ENCODE results near the gene WWOX.

Gene WWOX

DNA sequence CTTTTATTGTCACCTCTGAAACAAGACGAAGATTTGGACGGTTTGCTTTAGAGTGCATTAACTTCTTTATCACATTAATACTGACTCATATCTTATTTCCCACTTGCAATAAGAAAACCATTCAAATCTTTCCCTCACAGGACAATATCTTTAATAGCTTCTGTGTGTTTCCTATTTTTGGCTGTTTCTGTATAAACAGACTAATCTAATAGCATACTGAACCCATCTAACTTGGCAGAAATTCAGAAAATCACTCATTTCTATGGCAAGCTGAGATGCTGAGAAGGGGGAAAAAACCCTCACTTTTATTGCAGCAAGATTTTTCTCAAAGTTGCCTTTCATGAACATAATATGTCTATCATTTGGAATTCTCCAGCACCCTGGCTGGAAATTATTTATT lies 524.9 kb downstream of the WWOX start:
- Histone ChIP-seq H3K4me1 (ENCODE audit: control insufficient read depth, insufficient read depth, low read length, poor library complexity, severe bottlenecking) (no peaks in the 10 kb centered on the region), H3K4me3 (ENCODE audit: insufficient read depth, low read depth, low read length, poor library complexity, severe bottlenecking) (no peak overlapping the region), H3K36me3 (ENCODE audit: control insufficient read depth, insufficient read depth, low read length) (no peaks in the 10 kb centered on the region), H3K27ac (ENCODE audit: insufficient read depth, low read length, poor library complexity, severe bottlenecking) (no peak overlapping the region), H3K27me3 (replicated peaks; ENCODE audit: control insufficient read depth, insufficient read depth, low read length, poor library complexity, severe bottlenecking) (no peaks in the 10 kb centered on the region), H3K9me3 (ENCODE audit: control insufficient read depth, low read length) (peaks cover 4% of the 10 kb centered on the region)
- no peak for DNase-seq

DNA sequence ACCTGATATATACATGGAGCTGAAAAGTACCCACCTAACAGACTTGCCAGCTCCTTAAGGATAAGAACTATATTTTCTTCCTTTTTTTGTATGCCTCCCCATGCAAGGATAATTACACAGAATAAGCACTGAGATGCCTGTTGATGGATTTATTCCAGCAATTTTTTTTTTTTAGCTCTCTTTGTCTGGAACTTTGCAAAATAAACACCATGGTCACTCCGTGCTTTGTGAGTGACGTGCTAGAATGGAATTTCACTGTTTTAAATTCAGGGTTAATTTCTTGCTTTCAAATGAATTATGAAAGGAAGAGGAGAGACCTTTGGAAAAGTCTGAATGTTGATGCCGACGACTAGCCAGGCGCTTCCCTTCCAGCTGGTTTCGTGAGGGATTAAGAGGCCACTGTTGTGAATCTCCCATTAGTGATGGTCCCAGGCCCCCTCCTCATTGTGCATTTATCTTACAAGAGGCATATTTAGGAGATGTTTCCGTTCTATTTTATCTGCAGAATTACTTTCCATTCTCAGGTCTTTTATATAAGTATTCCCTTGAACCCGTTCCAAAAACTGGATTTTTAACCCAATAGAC lies 529.1 kb downstream of the WWOX start:
- no peak for DNase-seq
- Histone ChIP-seq H3K4me3 (ENCODE audit: insufficient read depth, low read depth, low read length, poor library complexity, severe bottlenecking) (no peak overlapping the region), H3K4me1 (ENCODE audit: control insufficient read depth, insufficient read depth, low read length, poor library complexity, severe bottlenecking) (no peaks in the 10 kb centered on the region), H3K36me3 (ENCODE audit: control insufficient read depth, insufficient read depth, low read length) (no peaks in the 10 kb centered on the region), H3K27me3 (replicated peaks; ENCODE audit: control insufficient read depth, insufficient read depth, low read length, poor library complexity, severe bottlenecking) (no peaks in the 10 kb centered on the region), H3K9me3 (ENCODE audit: control insufficient read depth, low read length) (peaks cover 4% of the 10 kb centered on the region), H3K27ac (ENCODE audit: insufficient read depth, low read length, poor library complexity, severe bottlenecking) (no peak overlapping the region)

DNA sequence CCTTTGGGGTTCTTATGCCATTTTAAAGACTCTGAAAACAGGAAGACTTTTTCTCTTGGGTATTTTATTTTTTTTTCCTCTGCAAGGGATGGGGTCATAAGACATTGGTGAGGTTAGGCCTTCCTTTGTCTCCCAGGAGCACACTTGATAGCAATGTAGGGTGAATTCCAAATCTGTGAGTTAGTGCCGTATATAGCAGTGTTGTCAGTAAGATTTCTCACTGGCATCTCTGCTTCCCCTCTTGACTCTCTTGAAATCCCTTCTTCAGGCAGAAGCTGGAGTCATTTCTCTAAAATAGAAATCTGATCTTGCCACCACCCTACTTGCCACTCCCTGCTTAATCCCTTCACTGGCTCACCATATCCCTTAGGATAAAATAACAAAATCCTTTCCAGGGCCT lies 529.7 kb downstream of the WWOX start:
- no peak for DNase-seq
- Histone ChIP-seq H3K4me3 (ENCODE audit: insufficient read depth, low read depth, low read length, poor library complexity, severe bottlenecking) (no peak overlapping the region), H3K36me3 (ENCODE audit: control insufficient read depth, insufficient read depth, low read length) (no peaks in the 10 kb centered on the region), H3K27me3 (replicated peaks; ENCODE audit: control insufficient read depth, insufficient read depth, low read length, poor library complexity, severe bottlenecking) (no peaks in the 10 kb centered on the region), H3K4me1 (ENCODE audit: control insufficient read depth, insufficient read depth, low read length, poor library complexity, severe bottlenecking) (no peaks in the 10 kb centered on the region), H3K9me3 (ENCODE audit: control insufficient read depth, low read length) (peaks cover 4% of the 10 kb centered on the region), H3K27ac (ENCODE audit: insufficient read depth, low read length, poor library complexity, severe bottlenecking) (no peak overlapping the region)

DNA sequence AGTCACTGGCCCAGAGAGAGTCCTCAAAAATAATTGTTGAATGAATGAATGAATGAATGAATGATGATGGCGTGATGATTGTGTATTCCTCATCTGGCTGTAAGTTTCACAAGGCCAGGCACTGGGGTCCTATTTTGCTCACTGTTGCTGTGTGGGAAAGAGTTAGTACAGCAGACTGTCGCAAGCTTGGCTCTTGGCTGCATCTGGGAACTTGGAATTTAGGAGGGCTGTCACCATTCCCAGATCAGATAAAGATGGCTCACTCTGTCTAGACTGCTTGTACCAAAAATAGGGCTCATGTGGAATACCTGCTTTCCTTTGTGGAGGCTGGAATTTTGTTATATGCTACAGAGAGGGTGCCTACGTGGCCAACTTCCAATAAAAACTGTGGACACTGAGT lies 530.6 kb downstream of the WWOX start:
- peaks cover 4% of the 10 kb centered on the region for H3K9me3 ChIP-seq (ENCODE audit: control insufficient read depth, low read length)
- H3K27ac ChIP-seq (ENCODE audit: insufficient read depth, low read length, poor library complexity, severe bottlenecking): no peak overlapping the region
- no peak for DNase-seq
- no peak overlapping the region for H3K4me3 ChIP-seq (ENCODE audit: insufficient read depth, low read depth, low read length, poor library complexity, severe bottlenecking)
- no peaks in the 10 kb centered on the region for H3K4me1 ChIP-seq (ENCODE audit: control insufficient read depth, insufficient read depth, low read length, poor library complexity, severe bottlenecking)
- no peaks in the 10 kb centered on the region for H3K27me3 ChIP-seq (replicated peaks; ENCODE audit: control insufficient read depth, insufficient read depth, low read length, poor library complexity, severe bottlenecking)
- no peaks in the 10 kb centered on the region for H3K36me3 ChIP-seq (ENCODE audit: control insufficient read depth, insufficient read depth, low read length)

DNA sequence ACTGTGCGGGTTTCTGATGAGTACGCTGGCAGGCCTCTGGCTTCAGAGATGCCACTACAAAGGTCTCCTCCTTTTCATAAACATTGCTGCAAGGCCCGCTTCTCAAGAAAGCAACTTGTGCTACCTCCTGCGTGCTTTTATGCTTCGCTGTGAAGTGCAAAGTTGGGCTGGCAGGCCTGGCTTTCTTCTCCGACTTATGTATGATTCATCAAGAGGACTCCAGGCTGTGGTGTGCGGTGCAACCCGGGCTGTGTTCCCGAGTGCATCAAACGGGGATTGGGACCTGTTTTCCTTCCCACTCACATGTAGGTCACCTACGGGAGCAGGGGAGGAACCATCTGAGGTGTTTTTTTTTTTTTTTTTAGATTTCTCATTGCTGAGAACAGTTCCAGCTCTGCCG lies 534.1 kb downstream of the WWOX start:
- Histone ChIP-seq H3K36me3 (ENCODE audit: control insufficient read depth, insufficient read depth, low read length) (no peaks in the 10 kb centered on the region), H3K9me3 (ENCODE audit: control insufficient read depth, low read length) (peaks cover 4% of the 10 kb centered on the region), H3K27me3 (replicated peaks; ENCODE audit: control insufficient read depth, insufficient read depth, low read length, poor library complexity, severe bottlenecking) (no peaks in the 10 kb centered on the region), H3K4me1 (ENCODE audit: control insufficient read depth, insufficient read depth, low read length, poor library complexity, severe bottlenecking) (no peaks in the 10 kb centered on the region), H3K4me3 (ENCODE audit: insufficient read depth, low read depth, low read length, poor library complexity, severe bottlenecking) (no peak overlapping the region), H3K27ac (ENCODE audit: insufficient read depth, low read length, poor library complexity, severe bottlenecking) (no peak overlapping the region)
- no peak for DNase-seq

DNA sequence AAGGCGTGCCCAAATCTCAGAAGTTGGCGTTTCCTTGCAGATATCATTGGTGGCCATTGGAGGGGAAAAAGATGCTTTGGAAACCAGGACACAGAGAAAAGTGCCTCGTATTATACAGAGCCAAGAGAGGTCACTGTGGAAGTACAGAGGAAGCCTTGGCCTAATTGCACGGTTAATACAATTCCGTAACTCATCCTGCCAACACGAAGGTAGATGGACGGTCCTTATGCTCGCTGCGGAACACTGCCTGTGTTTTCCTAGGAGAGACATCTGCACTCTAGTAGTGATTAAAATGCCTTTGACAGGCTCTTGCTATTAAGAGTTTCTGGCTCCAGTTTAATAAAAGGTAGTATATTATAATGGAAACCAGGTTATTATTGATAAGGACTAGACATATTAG lies 536.4 kb downstream of the WWOX start:
- Histone ChIP-seq H3K27me3 (replicated peaks; ENCODE audit: control insufficient read depth, insufficient read depth, low read length, poor library complexity, severe bottlenecking) (no peaks in the 10 kb centered on the region), H3K4me1 (ENCODE audit: control insufficient read depth, insufficient read depth, low read length, poor library complexity, severe bottlenecking) (no peaks in the 10 kb centered on the region), H3K27ac (ENCODE audit: insufficient read depth, low read length, poor library complexity, severe bottlenecking) (no peak overlapping the region), H3K36me3 (ENCODE audit: control insufficient read depth, insufficient read depth, low read length) (no peaks in the 10 kb centered on the region), H3K9me3 (ENCODE audit: control insufficient read depth, low read length) (no peaks in the 10 kb centered on the region), H3K4me3 (ENCODE audit: insufficient read depth, low read depth, low read length, poor library complexity, severe bottlenecking) (no peak overlapping the region)
- no peak for DNase-seq

GRCh38 chr16:78638371-78638770 lies 538.9 kb downstream of the WWOX start:
- no peaks in the 10 kb centered on the region for H3K27me3 ChIP-seq (replicated peaks; ENCODE audit: control insufficient read depth, insufficient read depth, low read length, poor library complexity, severe bottlenecking)
- no peak overlapping the region for H3K27ac ChIP-seq (ENCODE audit: insufficient read depth, low read length, poor library complexity, severe bottlenecking)
- no peaks in the 10 kb centered on the region for H3K9me3 ChIP-seq (ENCODE audit: control insufficient read depth, low read length)
- H3K4me1 ChIP-seq (ENCODE audit: control insufficient read depth, insufficient read depth, low read length, poor library complexity, severe bottlenecking): no peaks in the 10 kb centered on the region
- H3K36me3 ChIP-seq (ENCODE audit: control insufficient read depth, insufficient read depth, low read length): no peaks in the 10 kb centered on the region
- DNase-seq: no peak
- H3K4me3 ChIP-seq (ENCODE audit: insufficient read depth, low read depth, low read length, poor library complexity, severe bottlenecking): no peak overlapping the region

DNA sequence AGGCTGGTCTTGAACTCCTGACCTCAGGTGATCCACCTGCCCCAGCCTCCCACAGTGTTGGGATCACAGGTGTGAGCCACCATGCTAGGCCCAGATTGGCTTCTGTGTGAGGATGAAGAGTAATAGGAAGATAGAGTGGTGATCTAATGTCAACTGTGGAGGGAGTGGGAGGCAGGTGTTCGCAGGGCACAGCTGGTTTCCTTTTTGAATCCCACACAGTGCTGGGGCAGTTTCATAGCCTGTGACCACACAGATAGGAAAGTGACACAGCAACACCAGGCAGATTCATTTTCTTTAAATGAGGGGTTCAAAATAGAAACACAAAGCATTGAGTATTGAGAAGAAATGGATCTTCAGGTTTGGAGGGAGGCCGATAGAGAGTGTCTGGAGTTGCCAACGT lies 540.3 kb downstream of the WWOX start:
- Histone ChIP-seq H3K27ac (ENCODE audit: insufficient read depth, low read length, poor library complexity, severe bottlenecking) (no peak overlapping the region), H3K9me3 (ENCODE audit: control insufficient read depth, low read length) (no peaks in the 10 kb centered on the region), H3K36me3 (ENCODE audit: control insufficient read depth, insufficient read depth, low read length) (no peaks in the 10 kb centered on the region), H3K4me1 (ENCODE audit: control insufficient read depth, insufficient read depth, low read length, poor library complexity, severe bottlenecking) (no peaks in the 10 kb centered on the region), H3K4me3 (ENCODE audit: insufficient read depth, low read depth, low read length, poor library complexity, severe bottlenecking) (no peak overlapping the region), H3K27me3 (replicated peaks; ENCODE audit: control insufficient read depth, insufficient read depth, low read length, poor library complexity, severe bottlenecking) (no peaks in the 10 kb centered on the region)
- DNase-seq: no peak

DNA sequence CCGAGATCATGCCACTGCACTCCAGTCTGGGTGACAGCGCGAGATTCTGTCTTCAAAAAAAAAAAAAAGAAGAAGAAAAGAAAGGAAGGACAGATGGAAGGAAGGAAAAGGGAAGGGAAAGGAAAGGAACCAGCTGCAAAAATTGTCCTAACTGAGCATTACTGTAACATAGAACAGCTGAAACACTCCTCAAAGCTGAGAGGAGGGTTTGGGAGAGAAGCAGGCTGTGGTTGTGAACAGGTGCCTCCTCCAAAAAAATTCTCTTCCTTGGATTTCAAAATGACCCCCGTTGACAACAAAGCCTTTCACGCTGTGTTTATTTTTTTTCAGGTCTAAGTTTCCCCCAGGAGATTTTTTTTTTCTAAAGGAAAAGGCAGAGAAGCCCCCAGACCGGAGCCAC lies 541.4 kb downstream of the WWOX start:
- no peak overlapping the region for H3K4me3 ChIP-seq (ENCODE audit: insufficient read depth, low read depth, low read length, poor library complexity, severe bottlenecking)
- H3K27me3 ChIP-seq (replicated peaks; ENCODE audit: control insufficient read depth, insufficient read depth, low read length, poor library complexity, severe bottlenecking): no peaks in the 10 kb centered on the region
- H3K27ac ChIP-seq (ENCODE audit: insufficient read depth, low read length, poor library complexity, severe bottlenecking): no peak overlapping the region
- H3K36me3 ChIP-seq (ENCODE audit: control insufficient read depth, insufficient read depth, low read length): no peaks in the 10 kb centered on the region
- no peaks in the 10 kb centered on the region for H3K4me1 ChIP-seq (ENCODE audit: control insufficient read depth, insufficient read depth, low read length, poor library complexity, severe bottlenecking)
- DNase-seq: no peak
- no peaks in the 10 kb centered on the region for H3K9me3 ChIP-seq (ENCODE audit: control insufficient read depth, low read length)

- H3K9me3 ChIP-seq (ENCODE audit: control insufficient read depth, low read length): no peaks in the 10 kb centered on the region
- no peaks in the 10 kb centered on the region for H3K27me3 ChIP-seq (replicated peaks; ENCODE audit: control insufficient read depth, insufficient read depth, low read length, poor library complexity, severe bottlenecking)
- DNase-seq: no peak
- no peaks in the 10 kb centered on the region for H3K36me3 ChIP-seq (ENCODE audit: control insufficient read depth, insufficient read depth, low read length)
- H3K4me3 ChIP-seq (ENCODE audit: insufficient read depth, low read depth, low read length, poor library complexity, severe bottlenecking): no peak overlapping the region
- no peaks in the 10 kb centered on the region for H3K4me1 ChIP-seq (ENCODE audit: control insufficient read depth, insufficient read depth, low read length, poor library complexity, severe bottlenecking)
- no peak overlapping the region for H3K27ac ChIP-seq (ENCODE audit: insufficient read depth, low read length, poor library complexity, severe bottlenecking)
These were observed 542.0 kb downstream of the WWOX start for GRCh38 chr16:78641433-78641832.
